Activated T-cell treated with anti-CD3 and anti-CD28 coated beads, Interleukin-2, amount 50 U/mL, for 72 hours (primary cell): ENCODE measurements around the gene LONP2. TPM values are rescaled to one million over a fixed set of nuclear protein-coding genes. Genes with fewer than 3 reads are reported as not detected.

Experiments
- ATAC-seq, 2 donors: fragments of 150-1000 bp; cut with Tn5 transposase; replicated peaks in 1 of 2; 2 replicates each; pipeline ENCODE4 v1.10.0; 2021; ENCODE audit warnings: moderate library complexity in 2 of 2, mild to moderate bottlenecking in 1 of 2
- DNase-seq, 2 donors: peaks; one replicate each; pipeline ENCODE4 v3.0.0; 2021 to 2022; ENCODE audit warnings: mixed read lengths in 1 of 2
- H3K27ac Mint-ChIP-seq: one replicate; pipeline ENCODE4 v1.8.0; 2022; ENCODE audit warnings: mild to moderate bottlenecking, moderate library complexity, mixed read lengths
- H3K27me3 Mint-ChIP-seq: one replicate; pipeline ENCODE4 v1.8.0; 2022; ENCODE audit warnings: low read depth, mixed read lengths
- H3K36me3 Mint-ChIP-seq, 2 donors: one replicate each; pipeline ENCODE4 v1.8.0; 2022; ENCODE audit warnings: mixed read lengths in 2 of 2, mild to moderate bottlenecking in 1 of 2; ENCODE audit not compliant: insufficient read depth in 2 of 2
- H3K4me1 Mint-ChIP-seq: one replicate; pipeline ENCODE4 v1.8.0; 2022; ENCODE audit warnings: low read depth, mixed read lengths
- H3K4me3 Mint-ChIP-seq, 2 donors: one replicate each; pipeline ENCODE4 v1.8.0; 2022; ENCODE audit warnings: mild to moderate bottlenecking in 2 of 2, mixed read lengths in 2 of 2, moderate library complexity in 2 of 2
- H3K9me3 Mint-ChIP-seq, 2 donors: one replicate each; pipeline ENCODE4 v1.8.0; 2022; ENCODE audit warnings: mixed read lengths in 2 of 2
- total RNA-seq, 2 donors: library from RNA; stranded (reverse); gene quantifications; one replicate each; pipeline ENCODE4 v1.2.3, GENCODE V29; 2022

Gene LONP2
- total RNA-seq, 2 donors from 2014 or later: 50.8 to 55.3 TPM

DNA sequence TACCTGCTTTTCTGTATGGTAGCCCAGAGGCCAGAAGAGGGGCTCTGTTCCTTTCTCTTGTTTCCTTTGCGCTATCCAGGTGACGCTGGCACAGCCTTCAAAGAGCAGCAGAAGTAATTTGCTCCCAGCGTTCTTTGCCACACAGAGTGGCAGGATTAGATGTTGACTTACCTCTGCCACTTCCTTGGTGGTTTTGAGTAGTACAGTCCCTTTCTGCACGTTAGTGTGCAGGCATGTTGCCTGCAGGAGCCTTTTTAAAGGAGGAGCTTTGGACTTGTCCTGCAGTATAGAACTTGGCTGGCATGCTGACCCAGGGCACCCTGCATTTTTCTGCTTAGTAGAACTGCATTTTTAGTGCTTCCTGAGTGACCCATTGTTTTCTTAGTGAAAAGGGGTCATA is 3.2 kb downstream of the LONP2 start, which contains the start of gene ABCC11:
ABCC11 (minus strand) TSS at position 229 of the 400 bp plus-strand sequence. CDS start 15,618 bp downstream, outside the sequence.
- DNase-seq (no peak), ATAC-seq (no peak)
- Mint-ChIP-seq H3K27me3 (no peaks in the 10 kb centered on the region), H3K4me3 (peak within 1 kb of the TSS; percentile 90 to 93), H3K9me3 (no peaks in the 10 kb centered on the region), H3K4me1 (peaks cover 50% of the 10 kb centered on the region), H3K27ac (peak within 1 kb of the TSS; percentile 17), H3K36me3 (peaks cover 3 to 5% of the 10 kb centered on the region in 2 donors)

GRCh38 chr16:48250520-48251278 is 6.6 kb downstream of the LONP2 start:
- H3K4me1 Mint-ChIP-seq: peaks cover 39% of the 10 kb centered on the region

GRCh38 chr16:48252013-48252412 is 7.9 kb downstream of the LONP2 start:
- H3K36me3 Mint-ChIP-seq: peaks cover 4 to 11% of the 10 kb centered on the region in 2 donors

More at GRCh38 chr16:48250520-48251278, 6.6 kb downstream of the LONP2 start:
- DNase-seq (no peak), ATAC-seq (no peak)
- peaks cover 2 to 11% of the 10 kb centered on the region in 2 donors for H3K36me3 Mint-ChIP-seq
- no peak overlapping the region for H3K4me3 Mint-ChIP-seq
- H3K27me3 Mint-ChIP-seq: no peaks in the 10 kb centered on the region
- no peaks in the 10 kb centered on the region for H3K9me3 Mint-ChIP-seq
- peak overlapping the region; percentile 44 for H3K27ac Mint-ChIP-seq

GRCh38 chr16:48256579-48257177 is 12.6 kb downstream of the LONP2 start:
- peaks cover 4 to 33% of the 10 kb centered on the region in 2 donors for H3K36me3 Mint-ChIP-seq
- no peak overlapping the region for H3K27ac Mint-ChIP-seq
- DNase-seq (no peak), ATAC-seq (no peak)
- no peak overlapping the region for H3K4me3 Mint-ChIP-seq
- no peaks in the 10 kb centered on the region for H3K27me3 Mint-ChIP-seq
- H3K4me1 Mint-ChIP-seq: no peaks in the 10 kb centered on the region
- no peaks in the 10 kb centered on the region for H3K9me3 Mint-ChIP-seq

More at GRCh38 chr16:48252013-48252412, 7.9 kb downstream of the LONP2 start:
- DNase-seq: no peak
- H3K27me3 Mint-ChIP-seq: no peaks in the 10 kb centered on the region
- H3K4me3 Mint-ChIP-seq: no peak overlapping the region
- H3K9me3 Mint-ChIP-seq: no peaks in the 10 kb centered on the region
- ATAC-seq: no peak
- peaks cover 26% of the 10 kb centered on the region for H3K4me1 Mint-ChIP-seq
- H3K27ac Mint-ChIP-seq: no peak overlapping the region

DNA sequence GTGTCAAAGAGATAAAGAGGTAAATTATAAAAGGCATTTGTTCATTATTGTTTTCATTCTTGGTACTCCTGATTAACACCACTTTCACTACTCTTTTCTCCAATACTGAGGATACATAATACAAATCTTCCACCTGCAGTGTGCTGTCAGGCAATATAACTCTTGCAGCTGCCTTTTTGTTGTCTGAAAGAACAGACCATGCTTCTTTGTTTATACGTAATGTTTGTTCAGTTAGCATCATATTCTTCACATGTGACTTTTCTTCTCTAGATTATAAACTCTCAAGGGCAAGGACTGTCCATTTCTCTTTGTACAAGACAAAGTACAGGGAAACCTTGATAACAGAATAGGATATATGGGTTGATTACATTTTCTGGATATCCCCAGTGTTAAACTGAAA is 17.5 kb downstream of the LONP2 start:
- Mint-ChIP-seq H3K4me1 (peaks cover 5% of the 10 kb centered on the region), H3K27me3 (no peaks in the 10 kb centered on the region), H3K4me3 (no peak overlapping the region), H3K36me3 (peaks cover 9 to 47% of the 10 kb centered on the region in 2 donors), H3K27ac (no peak overlapping the region), H3K9me3 (no peaks in the 10 kb centered on the region)
- DNase-seq: no peak
- no peak for ATAC-seq

GRCh38 chr16:48262631-48263030 is 18.5 kb downstream of the LONP2 start:
- no peaks in the 10 kb centered on the region for H3K27me3 Mint-ChIP-seq
- H3K36me3 Mint-ChIP-seq: peaks cover 9 to 48% of the 10 kb centered on the region in 2 donors
- no peak for DNase-seq
- H3K4me3 Mint-ChIP-seq: no peak overlapping the region
- no peaks in the 10 kb centered on the region for H3K9me3 Mint-ChIP-seq
- peaks cover 7% of the 10 kb centered on the region for H3K4me1 Mint-ChIP-seq
- ATAC-seq: no peak
- H3K27ac Mint-ChIP-seq: no peak overlapping the region

- Mint-ChIP-seq H3K9me3 (no peaks in the 10 kb centered on the region), H3K4me3 (no peak overlapping the region), H3K36me3 (peaks cover 2 to 13% of the 10 kb centered on the region in 2 donors), H3K27ac (peak overlapping the region; percentile 82), H3K27me3 (no peaks in the 10 kb centered on the region), H3K4me1 (peaks cover 13% of the 10 kb centered on the region)
- DNase-seq (no peak), ATAC-seq (no peak)
Measured at GRCh38 chr16:48269011-48269410, 24.9 kb downstream of the LONP2 start.

GRCh38 chr16:48271728-48272127 is 27.6 kb downstream of the LONP2 start:
- Mint-ChIP-seq H3K4me3 (no peak overlapping the region), H3K4me1 (peaks cover 7% of the 10 kb centered on the region), H3K27ac (no peak overlapping the region), H3K27me3 (no peaks in the 10 kb centered on the region), H3K9me3 (no peaks in the 10 kb centered on the region), H3K36me3 (peaks cover 0 to 7% of the 10 kb centered on the region in 2 donors)
- no peak for DNase-seq
- ATAC-seq: no peak

DNA sequence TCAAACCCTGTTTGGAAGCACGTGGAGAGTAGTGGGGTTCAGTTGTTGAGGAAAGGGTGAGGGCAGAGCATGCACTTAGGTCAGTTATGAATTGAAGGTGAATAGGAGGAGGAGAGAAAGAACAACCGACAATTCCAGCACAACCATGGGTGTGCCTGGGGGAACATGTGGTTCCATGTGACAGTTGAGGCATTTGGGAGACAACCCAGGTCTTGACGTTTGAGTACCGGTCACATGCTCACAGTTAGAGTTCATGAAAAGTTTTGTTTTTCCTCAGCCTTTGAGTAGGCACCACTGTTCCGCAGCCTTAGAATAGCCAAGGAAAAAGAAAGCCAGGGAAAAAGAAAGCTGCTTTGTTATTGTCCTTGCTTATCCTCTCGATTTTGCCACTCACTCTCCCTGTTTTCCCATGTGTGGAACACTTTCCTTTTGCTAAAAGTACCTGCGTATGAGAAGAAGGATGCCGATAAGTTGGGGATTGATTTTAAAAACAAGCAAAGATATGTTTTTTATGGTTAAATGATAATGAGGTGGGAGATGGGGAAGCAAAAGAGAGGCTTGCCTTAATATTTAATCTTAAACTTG is 28.8 kb downstream of the LONP2 start:
- Mint-ChIP-seq H3K4me1 (peaks cover 3% of the 10 kb centered on the region), H3K27ac (peak overlapping the region; percentile 25), H3K9me3 (no peaks in the 10 kb centered on the region), H3K36me3 (peaks cover 0 to 11% of the 10 kb centered on the region in 2 donors), H3K4me3 (no peak overlapping the region), H3K27me3 (no peaks in the 10 kb centered on the region)
- ATAC-seq (no peak), DNase-seq (no peak)

DNA sequence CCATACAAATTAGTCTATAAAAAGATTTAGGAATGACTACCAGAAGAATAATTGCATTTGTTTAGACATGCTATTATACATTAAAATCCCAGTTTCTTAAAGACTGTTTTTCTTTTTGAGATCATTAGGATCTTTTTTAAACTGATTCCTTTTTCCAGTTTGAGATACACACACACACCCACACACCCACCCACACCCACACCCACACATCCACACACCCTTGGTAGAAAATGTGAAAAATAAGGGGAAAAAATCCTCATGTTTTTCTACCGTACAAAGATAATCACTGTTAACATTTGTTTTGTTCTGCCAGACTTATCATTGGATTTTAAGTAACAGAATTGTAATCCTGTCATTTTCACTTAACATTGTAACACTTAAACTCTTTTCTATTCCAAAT is 30.4 kb downstream of the LONP2 start:
- Mint-ChIP-seq H3K27me3 (no peaks in the 10 kb centered on the region), H3K4me1 (no peaks in the 10 kb centered on the region), H3K4me3 (no peak overlapping the region), H3K9me3 (no peaks in the 10 kb centered on the region), H3K27ac (no peak overlapping the region), H3K36me3 (peaks cover 3 to 16% of the 10 kb centered on the region in 2 donors)
- no peak for ATAC-seq
- no peak for DNase-seq

GRCh38 chr16:48276102-48276501 is 32.0 kb downstream of the LONP2 start:
- H3K9me3 Mint-ChIP-seq: no peaks in the 10 kb centered on the region
- no peaks in the 10 kb centered on the region for H3K27me3 Mint-ChIP-seq
- ATAC-seq: no peak
- DNase-seq: no peak
- H3K27ac Mint-ChIP-seq: no peak overlapping the region
- H3K4me3 Mint-ChIP-seq: no peak overlapping the region
- H3K4me1 Mint-ChIP-seq: no peaks in the 10 kb centered on the region
- peaks cover 3 to 16% of the 10 kb centered on the region in 2 donors for H3K36me3 Mint-ChIP-seq

GRCh38 chr16:48277158-48277557 is 33.1 kb downstream of the LONP2 start:
- H3K27ac Mint-ChIP-seq: no peak overlapping the region
- no peaks in the 10 kb centered on the region for H3K9me3 Mint-ChIP-seq

GRCh38 chr16:48279199-48279598 is 35.1 kb downstream of the LONP2 start:
- no peaks in the 10 kb centered on the region for H3K4me1 Mint-ChIP-seq
- no peak overlapping the region for H3K27ac Mint-ChIP-seq
- H3K9me3 Mint-ChIP-seq: no peaks in the 10 kb centered on the region
- no peak overlapping the region for H3K4me3 Mint-ChIP-seq
- ATAC-seq: no peak
- no peak for DNase-seq
- no peaks in the 10 kb centered on the region for H3K27me3 Mint-ChIP-seq
- peaks cover 6 to 21% of the 10 kb centered on the region in 2 donors for H3K36me3 Mint-ChIP-seq

More at GRCh38 chr16:48277158-48277557, 33.1 kb downstream of the LONP2 start:
- Mint-ChIP-seq H3K4me3 (no peak overlapping the region), H3K36me3 (peaks cover 3 to 16% of the 10 kb centered on the region in 2 donors), H3K27me3 (no peaks in the 10 kb centered on the region), H3K4me1 (no peaks in the 10 kb centered on the region)
- ATAC-seq: no peak
- DNase-seq: no peak
